GM12801 (cell line): Measurements from ENCODE around the gene NOS1.

Experiments used
- CTCF ChIP-seq: IDR thresholded peaks from one replicate; pipeline ENCODE4 v1.5.1; 2011; ENCODE audit warnings: control low read depth; ENCODE audit not compliant: insufficient read length; ENCODE audit errors: extremely low read depth

NOS1 gene

DNA sequence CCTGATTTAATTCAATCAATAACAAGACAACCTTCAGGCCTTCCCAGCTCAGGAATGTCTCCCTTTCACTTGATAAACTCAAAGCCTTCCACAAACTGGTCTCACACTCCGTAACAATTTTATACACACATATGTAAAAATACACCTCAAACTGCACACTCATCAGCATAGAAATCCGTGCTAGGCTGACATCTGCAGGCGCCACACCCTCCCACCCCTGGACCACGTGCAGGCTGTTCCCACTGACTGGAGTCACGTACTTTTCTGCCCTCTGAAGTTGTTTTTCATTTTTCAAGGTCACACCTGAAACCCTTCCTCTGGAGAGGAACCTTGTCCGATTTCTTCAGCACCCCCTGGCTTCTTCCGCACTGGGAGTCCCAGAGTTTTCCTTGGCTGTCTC, 198.8 kb downstream of the NOS1 start:
- TF ChIP-seq CTCF, result no peak

DNA sequence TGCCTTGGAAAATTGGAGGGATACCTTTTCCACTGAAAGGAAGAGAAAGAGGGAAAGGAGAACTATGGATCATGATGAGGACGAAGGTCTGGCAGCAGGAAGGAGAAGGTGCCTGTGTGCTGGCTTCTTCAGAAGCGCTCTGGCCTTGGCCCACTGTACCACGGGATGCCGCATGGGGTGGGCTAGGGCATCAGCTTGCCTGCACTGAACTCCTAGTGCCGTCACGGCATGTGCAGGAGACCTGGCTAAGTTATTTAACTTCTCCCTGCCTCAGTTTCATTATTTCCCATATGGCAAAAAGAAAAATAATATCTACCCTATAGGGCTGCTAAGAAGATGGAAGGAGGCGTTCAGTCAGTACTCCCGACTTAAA, 199.3 kb downstream of the NOS1 start:
- no peak for TF ChIP-seq CTCF

DNA sequence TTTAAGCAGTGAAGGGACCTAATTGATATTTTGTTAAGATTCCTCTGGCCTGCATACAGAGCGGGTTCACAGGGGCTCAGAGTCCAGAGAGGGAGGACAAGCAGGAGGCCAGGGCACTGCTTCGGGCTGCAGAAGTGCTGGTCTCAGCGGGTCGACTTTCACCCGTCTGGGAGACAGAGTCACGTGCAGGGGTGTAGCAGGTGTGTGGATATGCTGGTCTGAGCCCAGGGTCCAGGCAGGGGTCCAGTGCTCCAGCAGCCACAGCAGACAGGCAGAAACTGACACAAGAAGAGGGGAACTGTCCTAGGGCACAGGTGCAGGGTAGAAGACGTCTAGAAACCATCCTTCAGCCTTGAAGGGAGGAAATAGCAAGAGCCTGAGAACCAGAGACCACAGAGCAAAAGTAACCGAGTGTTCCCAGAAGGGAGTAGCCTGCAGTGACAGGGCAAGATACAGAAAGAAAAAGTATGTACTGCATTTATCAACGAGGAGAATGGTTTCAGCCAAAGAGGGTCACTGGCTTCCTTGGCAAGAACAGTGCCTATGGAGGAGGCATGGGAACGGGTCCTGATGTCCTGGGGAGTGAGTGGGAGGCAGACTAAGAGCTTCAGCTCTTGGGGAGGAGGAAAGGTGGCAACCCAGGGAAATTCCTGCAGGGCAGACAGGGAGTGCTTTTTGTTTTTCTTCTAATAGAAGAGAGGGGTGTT, 199.8 kb downstream of the NOS1 start:
- TF ChIP-seq CTCF, result no peak

DNA sequence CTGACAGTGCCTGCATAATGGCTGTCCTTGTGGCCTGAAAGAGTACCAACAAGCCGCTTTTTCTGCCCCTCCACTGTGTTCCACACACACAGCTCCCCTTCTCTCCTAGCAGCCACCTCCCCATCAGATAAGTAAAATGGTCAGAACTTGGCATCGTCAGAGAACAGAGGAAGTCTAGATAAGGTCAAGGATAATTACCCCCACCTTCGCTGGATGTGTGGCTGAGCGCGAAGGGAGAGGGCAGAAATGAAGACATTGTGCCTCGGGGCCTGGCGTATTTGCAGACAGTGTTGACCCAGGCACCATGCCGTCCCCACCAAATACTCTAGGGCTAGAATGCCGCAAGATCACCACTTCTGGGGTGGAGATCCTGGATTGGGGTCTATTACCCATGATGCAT, 201.8 kb downstream of the NOS1 start:
- TF ChIP-seq CTCF, result no peak

DNA sequence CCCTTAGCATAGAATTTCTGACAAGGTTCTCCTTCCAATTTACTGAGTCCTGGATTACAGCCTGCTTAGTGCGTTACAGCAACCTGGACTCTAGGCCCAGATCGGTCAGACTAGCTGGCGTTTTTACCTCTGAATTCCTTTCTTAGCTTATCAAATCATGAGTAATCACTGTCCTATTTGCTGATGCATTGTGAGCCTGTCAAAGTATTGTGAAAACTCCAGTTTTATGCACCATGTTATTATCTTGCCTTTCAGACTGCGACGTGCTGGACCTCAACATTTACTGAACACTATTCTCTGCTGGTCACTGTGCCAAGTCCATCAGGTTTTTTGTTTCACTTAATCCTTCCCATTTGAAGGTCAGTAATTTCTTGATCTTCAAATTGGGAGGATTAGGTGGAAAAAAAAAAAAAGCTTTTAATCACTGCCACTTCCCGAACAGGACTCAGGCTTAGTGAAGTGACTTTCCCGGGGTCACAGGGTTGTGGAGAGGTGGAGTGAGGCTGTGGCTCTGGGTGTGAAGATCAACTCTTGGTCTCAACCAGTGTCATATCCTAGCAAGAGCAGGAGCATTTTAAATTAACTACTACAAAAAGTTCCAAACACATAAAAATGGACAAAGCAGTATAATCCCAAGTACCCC, 202.4 kb downstream of the NOS1 start:
- TF ChIP-seq CTCF, result no peak
